GM19468 (cell line): ENCODE measurements around the gene FDX2.
"Not testable (repeated sequence)": the region's sequence is repeated elsewhere in the genome, so short reads cannot be mapped to it uniquely, and the experiment has no call there.

ENCODE experiments used
- ATAC-seq: cut with Tn5 transposase; IDR thresholded peaks from one replicate; pipeline ENCODE4 v1.9.1; 2021; ENCODE audit warnings: mild to moderate bottlenecking, moderate library complexity, moderate number of reproducible peaks; ENCODE audit not compliant: unreplicated experiment; ENCODE audit errors: extremely low read depth

FDX2 gene

GRCh38 chr19:10286803-10287737, 28.7 kb downstream of the FDX2 start, which contains the start of gene ICAM4:
TSS of gene ICAM4 (plus strand) at chr19:10286955. CDS start at chr19:10287013, 58 bp downstream.
- no peak for ATAC-seq

- ATAC-seq = no peak
Measured at GRCh38 chr19:10285393-10285792, 30.4 kb downstream of the FDX2 start.

- no peak for ATAC-seq
Measured at GRCh38 chr19:10284960-10285278, 30.9 kb downstream of the FDX2 start.

- no peak for ATAC-seq
Measured at GRCh38 chr19:10284065-10284959, 31.5 kb downstream of the FDX2 start.

- no peak for ATAC-seq
Measured at GRCh38 chr19:10283301-10284064, 32.3 kb downstream of the FDX2 start.

- ATAC-seq = not testable (repeated sequence)
Measured at GRCh38 chr19:10282043-10282442, 33.8 kb downstream of the FDX2 start.

- ATAC-seq = no peak
Measured at GRCh38 chr19:10279737-10280442, 35.9 kb downstream of the FDX2 start.

GRCh38 chr19:10278935-10279334, 36.9 kb downstream of the FDX2 start:
- no peak for ATAC-seq

GRCh38 chr19:10277795-10278589, 37.8 kb downstream of the FDX2 start:
- no peak for ATAC-seq

- no peak for ATAC-seq
Measured at GRCh38 chr19:10274589-10274988, 41.2 kb downstream of the FDX2 start.

GRCh38 chr19:10271543-10272086, 44.2 kb downstream of the FDX2 start:
- ATAC-seq = no peak

- ATAC-seq = peak; percentile 25
Measured at GRCh38 chr19:10270616-10271394, 45.0 kb downstream of the FDX2 start, which contains the start of gene ICAM1. TSS of gene ICAM1 (plus strand) at chr19:10271120. CDS start at chr19:10271160, 40 bp downstream.

GRCh38 chr19:10270180-10270615, 45.6 kb downstream of the FDX2 start:
- no peak for ATAC-seq

- no peak for ATAC-seq
Measured at GRCh38 chr19:10269333-10270179, 46.3 kb downstream of the FDX2 start.

GRCh38 chr19:10268071-10268470, 47.7 kb downstream of the FDX2 start:
- no peak for ATAC-seq

GRCh38 chr19:10266706-10267105, 49.1 kb downstream of the FDX2 start:
- ATAC-seq = no peak

GRCh38 chr19:10262771-10263170, 53.0 kb downstream of the FDX2 start:
- no peak for ATAC-seq
